ENCODE measurements around the gene ALG14. TPM values are rescaled to one million over a fixed set of nuclear protein-coding genes. Genes with fewer than 3 reads are reported as not detected.

The ALG14 gene
- total RNA-seq, 2 experiments from 2014 or later, result 0.08 to 0.52 TPM

DNA sequence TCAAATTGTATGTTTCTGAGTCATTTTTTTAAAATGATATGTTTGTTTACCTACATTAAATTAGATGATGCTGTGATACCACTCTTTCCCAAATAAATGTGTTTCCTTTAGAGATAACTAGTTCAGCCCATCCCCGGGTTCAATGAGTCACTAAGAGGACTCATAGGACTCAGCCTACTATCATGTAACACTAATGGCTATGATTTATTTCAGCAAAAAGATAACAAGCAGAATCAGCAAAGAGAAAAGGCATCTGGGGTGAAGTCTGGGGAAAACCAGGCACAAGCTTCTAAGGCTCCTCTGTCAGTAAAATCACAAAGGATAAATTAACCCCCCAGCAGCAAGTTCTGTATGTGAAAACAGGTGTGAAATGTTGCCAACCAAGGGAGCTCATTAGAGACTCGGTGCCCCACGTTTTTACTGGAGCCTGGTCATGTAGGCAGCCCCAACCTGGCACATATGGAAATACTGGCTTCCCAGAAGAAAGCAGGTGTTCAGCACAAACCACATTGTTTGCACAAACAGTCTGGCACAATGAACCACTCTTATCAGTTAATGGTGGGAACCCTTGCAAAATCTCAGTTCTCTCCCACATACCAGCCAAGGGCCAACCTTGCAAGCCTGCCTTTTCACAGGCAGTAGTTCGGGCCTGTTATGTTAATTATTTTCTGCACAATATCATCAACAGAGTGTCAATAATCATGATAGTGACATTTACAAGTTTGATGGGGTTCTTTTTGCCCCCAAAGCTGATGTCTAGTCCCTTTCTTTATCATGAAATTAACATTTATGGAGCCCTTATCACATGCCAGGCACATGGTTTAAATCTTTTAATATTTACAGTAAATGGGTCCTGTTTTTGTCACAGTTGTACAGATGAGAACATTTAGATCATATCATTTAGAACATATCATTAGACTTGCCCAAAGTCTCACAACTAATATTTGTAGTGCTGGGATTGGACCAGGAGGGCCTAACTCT is 122.8 kb downstream of the ALG14 start:
- DNase-seq (no peak), ATAC-seq (ENCODE audit: poor library complexity) (no peak)
- Histone ChIP-seq H3K27ac (ENCODE audit: low read depth in 1 of 2, low read length in 2 of 2) (no peak overlapping the region), H3K36me3 (ENCODE audit: insufficient read depth, low read length) (no peaks in the 10 kb centered on the region), H3K4me1 (ENCODE audit: insufficient read depth, low read length) (no peaks in the 10 kb centered on the region), H3K9me3 (ENCODE audit: control insufficient read depth in 1 of 2, insufficient read depth in 1 of 2, low read length in 2 of 2) (no peaks in the 10 kb centered on the region), H3K4me3 (ENCODE audit: low read length) (no peak overlapping the region), H3K27me3 (ENCODE audit: control insufficient read depth in 1 of 2, insufficient read depth in 2 of 2, low read length in 2 of 2) (no peaks in the 10 kb centered on the region)
- peaks cover 4% of the 10 kb centered on the region for H3K27me3 Mint-ChIP-seq
- no peaks in the 10 kb centered on the region for H3K36me3 Mint-ChIP-seq (ENCODE audit: low read depth)
- intact Hi-C loops (cut with DNase I, micrococcal nuclease), result no loop called here
- no peak for TF ChIP-seq CTCF (IDR thresholded peaks at IDR 0.05)
- POLR2A ChIA-PET, result no interaction called here
- no peaks in the 10 kb centered on the region for H3K4me1 Mint-ChIP-seq (ENCODE audit: low read depth)
- H3K27ac Mint-ChIP-seq, result no peak overlapping the region
- CTCF ChIA-PET, result no interaction called here
- no peak overlapping the region for H3K4me3 Mint-ChIP-seq
- no peaks in the 10 kb centered on the region for H3K9me3 Mint-ChIP-seq

DNA sequence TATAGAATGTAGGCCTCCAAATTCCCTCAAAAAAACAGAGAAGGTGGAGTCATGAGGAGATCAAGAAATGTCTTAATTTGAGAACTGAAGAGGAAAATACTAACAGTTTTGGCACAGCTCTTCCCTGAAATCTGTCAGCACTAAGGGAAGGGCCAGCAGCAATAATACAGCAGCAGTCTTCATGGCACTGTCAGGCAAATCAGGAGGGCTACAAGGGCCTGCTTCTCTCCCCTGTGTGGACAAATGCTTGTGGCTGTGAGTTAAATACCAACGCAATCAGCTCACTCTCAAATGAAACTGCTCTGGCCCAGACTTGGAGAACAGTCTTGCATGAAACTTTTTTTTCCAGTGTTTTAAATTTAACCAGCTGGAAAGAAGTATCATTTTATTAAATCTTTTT is 125.3 kb downstream of the ALG14 start:
- H3K27ac ChIP-seq (ENCODE audit: low read depth in 1 of 2, low read length in 2 of 2), result no peak overlapping the region
- Mint-ChIP-seq H3K9me3 (no peaks in the 10 kb centered on the region), H3K27ac (no peak overlapping the region), H3K27me3 (peaks cover 8% of the 10 kb centered on the region), H3K4me3 (no peak overlapping the region), H3K4me1 (ENCODE audit: low read depth) (no peaks in the 10 kb centered on the region), H3K36me3 (ENCODE audit: low read depth) (no peaks in the 10 kb centered on the region)
- no peaks in the 10 kb centered on the region for H3K27me3 ChIP-seq (ENCODE audit: control insufficient read depth in 1 of 2, insufficient read depth in 2 of 2, low read length in 2 of 2)
- H3K9me3 ChIP-seq (ENCODE audit: control insufficient read depth in 1 of 2, insufficient read depth in 1 of 2, low read length in 2 of 2), result no peaks in the 10 kb centered on the region
- DNase-seq, result no peak
- TF ChIP-seq CTCF (IDR thresholded peaks at IDR 0.05), result no peak
- intact Hi-C loops (cut with DNase I, micrococcal nuclease), result no loop called here
- H3K36me3 ChIP-seq (ENCODE audit: insufficient read depth, low read length), result no peaks in the 10 kb centered on the region
- CTCF ChIA-PET, result interaction anchor here (0.6 kb wide), 1 partner anchor 527 kb away, joined by 3 read pairs; no protein-coding TSS in a partner anchor
- POLR2A ChIA-PET, result no interaction called here
- no peak for ATAC-seq (ENCODE audit: poor library complexity)
- H3K4me3 ChIP-seq (ENCODE audit: low read length), result no peak overlapping the region
- no peaks in the 10 kb centered on the region for H3K4me1 ChIP-seq (ENCODE audit: insufficient read depth, low read length)

GRCh38 chr1:94946886-94947285 is 125.9 kb downstream of the ALG14 start:
- Mint-ChIP-seq H3K4me1 (ENCODE audit: low read depth) (no peaks in the 10 kb centered on the region), H3K9me3 (no peaks in the 10 kb centered on the region), H3K4me3 (no peak overlapping the region), H3K27me3 (peaks cover 8% of the 10 kb centered on the region), H3K27ac (no peak overlapping the region), H3K36me3 (ENCODE audit: low read depth) (no peaks in the 10 kb centered on the region)
- Histone ChIP-seq H3K36me3 (ENCODE audit: insufficient read depth, low read length) (no peaks in the 10 kb centered on the region), H3K27ac (ENCODE audit: low read depth in 1 of 2, low read length in 2 of 2) (no peak overlapping the region), H3K27me3 (ENCODE audit: control insufficient read depth in 1 of 2, insufficient read depth in 2 of 2, low read length in 2 of 2) (no peaks in the 10 kb centered on the region), H3K4me1 (ENCODE audit: insufficient read depth, low read length) (no peaks in the 10 kb centered on the region), H3K4me3 (ENCODE audit: low read length) (no peak overlapping the region), H3K9me3 (ENCODE audit: control insufficient read depth in 1 of 2, insufficient read depth in 1 of 2, low read length in 2 of 2) (no peaks in the 10 kb centered on the region)
- no peak for DNase-seq
- intact Hi-C loops (cut with DNase I, micrococcal nuclease), result no loop called here
- POLR2A ChIA-PET, result no interaction called here
- CTCF ChIA-PET, result no interaction called here
- no peak for TF ChIP-seq CTCF (IDR thresholded peaks at IDR 0.05)
- no peak for ATAC-seq (ENCODE audit: poor library complexity)
